Pancreas (tissue), 10 donors: ENCODE results near the gene SLC27A6. TPM values are rescaled to one million over a fixed set of nuclear protein-coding genes. Genes with fewer than 3 reads are reported as not detected.

Experiments
- ATAC-seq, 4 donors: fragments of 200-7000 bp; cut with Tn5 transposase; one replicate each; pipeline versions ENCODE4 v1.8.0 to v1.9.1; 2020; ENCODE audit warnings: mild to moderate bottlenecking in 4 of 4, moderate library complexity in 4 of 4
- DNase-seq, 6 donors: peaks; one replicate each; pipeline ENCODE4 v3.0.0-alpha.2; 2020
- FAIRE-seq: peaks from 2 replicates; lab custom pipeline; 2012; peaks lifted over from hg19 to GRCh38; lab: Jason Lieb, UNC
- H3K27ac ChIP-seq, 4 donors: fragments of 200-600 bp; sonication (generic); 1 replicate in 3 of 4; 2 replicates in 1 of 4; pipeline versions ENCODE4 v1.5.0 to v1.8.0; 2020
- H3K27me3 ChIP-seq, 4 donors: fragments of 200-600 bp; one replicate each; pipeline ENCODE4 v1.8.0; 2021
- H3K36me3 ChIP-seq, 3 donors: fragments of 200-600 bp; sonication (generic) in 1 of 3; one replicate each; pipeline versions ENCODE4 v1.5.0 to v1.8.0; 2020 to 2021
- H3K4me1 ChIP-seq, 3 donors: fragments of 200-600 bp; one replicate each; pipeline ENCODE4 v1.8.0; 2021
- H3K4me3 ChIP-seq, 4 donors: fragments of 200-600 bp; sonication (generic) in 2 of 4; one replicate each; pipeline versions ENCODE4 v1.5.0 to v1.8.0; 2020 to 2021
- H3K9me3 ChIP-seq, 4 donors: fragments of 200-600 bp; one replicate each; pipeline ENCODE4 v1.8.0; 2021
- CTCF ChIP-seq, 4 donors: fragments of 200-600 bp; sonication (generic) in 3 of 4; IDR thresholded peaks; one replicate each; pipeline versions ENCODE4 v1.5.0 to v1.8.0; 2021; ENCODE audit warnings: antibody characterized with exemption in 4 of 4
- WGBS, 2 donors: extraction: QIAGEN DNeasy Blood & Tissue Kit; methylation state at CpG; one replicate each; pipeline ENCODE4 v1.1.7; 2013; 5-methylcytosine and 5-hydroxymethylcytosine counted together
- intact Hi-C, 3 donors: fragments of 100-400 bp; cut with DNase I; formaldehyde crosslinking; loops; one replicate each; pipeline versions ENCODE4 v1.11.1 to v1.14.2; 2022
- polyA plus RNA-seq, 2 donors: library from polyadenylated mRNA; stranded (reverse); fragments of 200-250 nt; gene quantifications; one replicate each; pipeline ENCODE4 v1.2.3, GENCODE V29; 2013
- total RNA-seq, 6 donors: library from RNA; stranded (reverse); fragmentation: NEBNext Ultra II Directional in 4 of 6; extraction: Animal tissue kit (Norgen Biotek cat#: 25700) in 4 of 6; gene quantifications; one replicate each; pipeline versions ENCODE4 v1.2.1 to v1.2.4, GENCODE V29; 2021 to 2023
- donor health status: healthy with polysubstance abuse.
- donor health status: DM: no; HTN: no; CAD: no; lungs with moderate emphysema.
- donor health status: DM: no; HTN: no; CAD: no.
- donor health status: control.
- donor health status: control.
- donor health status: Bipolar disorder and iron deficiency.
- donor health status: DM: yes; HTN: yes; CAD: no.
- donor health status: DM: no; HTN: no; CAD: no.
- donor health status: DM: no; HTN: no; CAD: no.
- donor health status: DM: yes; HTN: yes; CAD: no.

The SLC27A6 gene
- total and polyA plus RNA-seq, 8 donors = 0.03 to 0.61 (median 0.13) TPM

- no peaks in the 10 kb centered on the region for H3K27me3 ChIP-seq
- no peak for FAIRE-seq
- intact Hi-C loops = no loop called here
- H3K9me3 ChIP-seq = no peaks in the 10 kb centered on the region
- TF ChIP-seq CTCF (IDR thresholded peaks at IDR 0.05) = no peak
- no peaks in the 10 kb centered on the region for H3K36me3 ChIP-seq
- ATAC-seq = no peak
- DNase-seq = no peak
- no peak overlapping the region for H3K27ac ChIP-seq
- H3K4me1 ChIP-seq = no peaks in the 10 kb centered on the region
- no peak overlapping the region for H3K4me3 ChIP-seq
- WGBS, 2 donors = 38 to 41% methylated on average over 2 of the region's 2 CpGs
Measured at GRCh38 chr5:128956164-128956563, 9.1 kb upstream of the SLC27A6 start.

GRCh38 chr5:128962211-128962610 is 3.1 kb upstream of the SLC27A6 start:
- intact Hi-C loops = no loop called here
- FAIRE-seq = no peak

DNA sequence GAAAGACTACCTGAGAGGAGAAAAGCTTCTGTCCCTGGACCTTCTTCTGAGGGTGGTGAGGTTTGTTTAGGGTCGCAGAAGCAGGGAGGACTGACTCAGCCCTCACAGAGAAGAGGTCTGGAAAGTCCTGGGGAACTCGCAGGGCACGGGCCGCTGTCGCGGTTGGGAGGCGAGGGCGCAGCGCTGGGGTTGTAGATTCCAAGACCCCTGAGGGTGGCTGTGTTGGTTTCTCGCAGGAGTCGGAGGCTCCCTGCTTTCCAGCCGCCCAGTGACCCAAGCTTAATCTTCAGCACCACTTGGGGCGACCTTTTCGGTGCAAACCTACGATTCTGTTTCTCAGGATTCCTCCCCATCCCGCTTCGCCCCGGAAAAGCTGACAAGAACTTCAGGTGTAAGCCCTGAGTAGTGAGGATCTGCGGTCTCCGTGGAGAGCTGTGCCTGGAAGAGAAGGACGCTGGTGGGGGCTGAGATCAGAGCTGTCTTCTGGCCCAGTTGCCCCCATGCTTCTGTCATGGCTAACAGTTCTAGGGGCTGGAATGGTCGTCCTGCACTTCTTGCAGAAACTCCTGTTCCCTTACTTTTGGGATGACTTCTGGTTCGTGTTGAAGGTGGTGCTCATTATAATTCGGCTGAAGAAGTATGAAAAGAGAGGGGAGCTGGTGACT is 482 bp downstream of the SLC27A6 start:
- Histone ChIP-seq H3K36me3 (no peaks in the 10 kb centered on the region), H3K4me1 (no peaks in the 10 kb centered on the region), H3K27ac (no peak overlapping the region), H3K9me3 (no peaks in the 10 kb centered on the region), H3K27me3 (no peaks in the 10 kb centered on the region), H3K4me3 (no peak overlapping the region)
- WGBS, 2 donors = 19 to 23% methylated on average over 24 of the region's 24 CpGs
- ATAC-seq = no peak
- no peak for FAIRE-seq
- TF ChIP-seq CTCF (IDR thresholded peaks at IDR 0.05) = no peak
- no peak for DNase-seq
- intact Hi-C loops = no loop called here

More at GRCh38 chr5:128962211-128962610, 3.1 kb upstream of the SLC27A6 start:
- WGBS, 2 donors = 57 to 66% methylated on average over 6 of the region's 6 CpGs
- H3K9me3 ChIP-seq = no peaks in the 10 kb centered on the region
- no peak overlapping the region for H3K4me3 ChIP-seq
- no peak for TF ChIP-seq CTCF (IDR thresholded peaks at IDR 0.05)
- no peaks in the 10 kb centered on the region for H3K4me1 ChIP-seq
- DNase-seq (no peak), ATAC-seq (no peak)
- H3K27me3 ChIP-seq = no peaks in the 10 kb centered on the region
- H3K36me3 ChIP-seq = no peaks in the 10 kb centered on the region
- H3K27ac ChIP-seq = no peak overlapping the region

DNA sequence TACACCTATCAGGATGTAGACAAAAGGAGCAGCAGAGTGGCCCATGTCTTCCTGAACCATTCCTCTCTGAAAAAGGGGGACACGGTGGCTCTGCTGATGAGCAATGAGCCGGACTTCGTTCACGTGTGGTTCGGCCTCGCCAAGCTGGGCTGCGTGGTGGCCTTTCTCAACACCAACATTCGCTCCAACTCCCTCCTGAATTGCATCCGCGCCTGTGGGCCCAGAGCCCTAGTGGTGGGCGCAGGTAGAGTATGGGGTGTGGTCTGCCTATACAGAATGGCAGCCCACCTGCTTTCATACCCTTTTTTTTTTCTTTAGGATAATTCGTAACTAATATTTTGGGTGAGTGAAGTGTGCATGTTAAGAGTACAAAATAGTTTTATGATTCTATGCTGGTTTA is 1.1 kb downstream of the SLC27A6 start:
- no peak for FAIRE-seq
- WGBS, 2 donors = 74 to 78% methylated on average over 12 of the region's 12 CpGs
- intact Hi-C loops = no loop called here

More for the DNA sequence above, 1.1 kb downstream of the SLC27A6 start:
- ATAC-seq (no peak), DNase-seq (no peak)
- no peaks in the 10 kb centered on the region for H3K36me3 ChIP-seq
- no peaks in the 10 kb centered on the region for H3K9me3 ChIP-seq
- H3K4me1 ChIP-seq = no peaks in the 10 kb centered on the region
- no peak overlapping the region for H3K27ac ChIP-seq
- no peaks in the 10 kb centered on the region for H3K27me3 ChIP-seq
- no peak for TF ChIP-seq CTCF (IDR thresholded peaks at IDR 0.05)
- H3K4me3 ChIP-seq = no peak overlapping the region
